IMR-90 (cell line): ENCODE measurements around the gene ZFHX3. TPM values are rescaled to one million over a fixed set of nuclear protein-coding genes. Genes with fewer than 3 reads are reported as not detected.

ENCODE experiments used
- ATAC-seq: fragments of 200-7000 bp; cut with Tn5 transposase; 2 replicates; pipeline ENCODE4 v1.9.1; 2020; ENCODE audit warnings: low read depth, mild to moderate bottlenecking, moderate library complexity
- BruUV-seq: library from RNA; stranded (reverse); fragments of 400-500 nt; replicated peaks from 2 replicates; lab custom pipeline; 2021; lab: Mats Ljungman, UMichigan
- CTCF ChIA-PET: fragments of 300-600 bp; formaldehyde crosslinking; extraction: SDS; loops from one replicate; lab custom pipeline; 2021; ENCODE audit warnings: antibody characterized with exemption; lab: Yijun Ruan, JAX
- POLR2A ChIA-PET: fragments of 300-600 bp; sonication (Branson Sonifier 250); formaldehyde crosslinking; loops from one replicate; lab custom pipeline; 2022; ENCODE audit warnings: antibody characterized with exemption; ENCODE audit not compliant: unreplicated experiment; lab: Charles Lee
- DNase-seq: peaks from one replicate; pipeline ENCODE4 v3.0.0; 2013
- H2AFZ ChIP-seq: replicated peaks from 2 replicates; pipeline ENCODE3; 2013; ENCODE audit warnings: low read length, mild to moderate bottlenecking; ENCODE audit not compliant: poor library complexity
- H2AK5ac ChIP-seq: 2 replicates; pipeline ENCODE4 v1.6.1; 2013; ENCODE audit warnings: low read depth, low read length, inconsistent platforms
- H2AK9ac ChIP-seq: replicated peaks from 2 replicates; pipeline ENCODE3; 2013; ENCODE audit warnings: mild to moderate bottlenecking, low read depth, low read length, moderate library complexity; ENCODE audit not compliant: poor library complexity
- H2BK120ac ChIP-seq: 2 replicates; pipeline ENCODE4 v1.6.1; 2013; ENCODE audit warnings: low read depth, low read length, inconsistent platforms
- H2BK15ac ChIP-seq: 3 replicates; pipeline ENCODE4 v1.6.1; 2013; ENCODE audit warnings: low read depth, low read length, inconsistent platforms
- H2BK20ac ChIP-seq: 2 replicates; pipeline ENCODE4 v1.6.1; 2013; ENCODE audit warnings: low read depth, mild to moderate bottlenecking, inconsistent platforms, low read length, moderate library complexity
- H2BK5ac ChIP-seq: 2 replicates; pipeline ENCODE4 v1.6.1; 2013; ENCODE audit warnings: mild to moderate bottlenecking, low read depth, low read length, inconsistent platforms; ENCODE audit not compliant: poor library complexity, severe bottlenecking
- H3K14ac ChIP-seq: replicated peaks from 2 replicates; pipeline ENCODE4 v1.6.1; 2013; ENCODE audit warnings: low read depth, low read length, inconsistent platforms
- H3K18ac ChIP-seq: 2 replicates; pipeline ENCODE4 v1.6.1; 2013; ENCODE audit warnings: low read depth, low read length, control low read depth
- H3K23ac ChIP-seq: 2 replicates; pipeline ENCODE4 v1.6.1; 2013; ENCODE audit warnings: low read depth, low read length, inconsistent platforms
- H3K27ac ChIP-seq: 2 replicates; pipeline ENCODE4 v1.5.1; 2013; ENCODE audit warnings: mild to moderate bottlenecking, control low read depth, low read length; ENCODE audit not compliant: insufficient read depth
- H3K27me3 ChIP-seq: 2 replicates; pipeline ENCODE4 v1.6.1; 2013; ENCODE audit warnings: low read length; ENCODE audit not compliant: control insufficient read depth, insufficient read depth
- H3K36me3 ChIP-seq: 2 replicates; pipeline ENCODE4 v1.6.1; 2013; ENCODE audit warnings: low read length, mixed read lengths; ENCODE audit not compliant: control insufficient read depth, insufficient read depth
- H3K4ac ChIP-seq: 2 replicates; pipeline ENCODE4 v1.6.1; 2013; ENCODE audit warnings: low read depth, low read length, inconsistent platforms
- H3K4me1 ChIP-seq: 2 replicates; pipeline ENCODE4 v1.6.1; 2013; ENCODE audit warnings: low read length, mixed read lengths; ENCODE audit not compliant: control insufficient read depth, insufficient read depth
- H3K4me2 ChIP-seq: 2 replicates; pipeline ENCODE4 v1.6.1; 2013; ENCODE audit warnings: low read depth, mild to moderate bottlenecking, control low read depth, low read length, moderate library complexity
- H3K4me3 ChIP-seq: 2 replicates; pipeline ENCODE4 v1.5.1; 2013; ENCODE audit warnings: low read depth, mild to moderate bottlenecking, control low read depth, low read length, moderate library complexity; ENCODE audit not compliant: insufficient read depth
- H3K56ac ChIP-seq: 2 replicates; pipeline ENCODE4 v1.6.1; 2013; ENCODE audit warnings: low read length, inconsistent platforms; ENCODE audit not compliant: insufficient read depth; ENCODE audit errors: extremely low read depth
- H3K79me1 ChIP-seq, 2 experiments: 2 replicates each; pipeline ENCODE4 v1.6.1; 2013; ENCODE audit warnings: low read length in 2 of 2, inconsistent platforms in 1 of 2, low read depth in 1 of 2
- H3K9ac ChIP-seq: 2 replicates; pipeline ENCODE4 v1.6.1; 2013; ENCODE audit warnings: low read depth, low read length, control low read depth
- H3K9me1 ChIP-seq: 2 replicates; pipeline ENCODE4 v1.6.1; 2013; ENCODE audit warnings: low read length, inconsistent platforms; ENCODE audit not compliant: insufficient read depth
- H3K9me3 ChIP-seq: 2 replicates; pipeline ENCODE4 v1.6.1; 2013; ENCODE audit warnings: low read length; ENCODE audit not compliant: control insufficient read depth, insufficient read depth
- H4K20me1 ChIP-seq: 2 replicates; pipeline ENCODE4 v1.6.1; 2013; ENCODE audit warnings: low read length, inconsistent platforms; ENCODE audit not compliant: insufficient read depth
- H4K5ac ChIP-seq: 2 replicates; pipeline ENCODE4 v1.6.1; 2013; ENCODE audit warnings: mild to moderate bottlenecking, low read depth, low read length, control low read depth
- H4K8ac ChIP-seq, 2 experiments: 2 replicates each; pipeline ENCODE4 v1.6.1; 2013; ENCODE audit warnings: low read depth in 2 of 2, low read length in 2 of 2, control low read depth in 1 of 2, inconsistent platforms in 1 of 2
- H4K91ac ChIP-seq: 2 replicates; pipeline ENCODE4 v1.6.1; 2013; ENCODE audit warnings: low read depth, low read length, inconsistent platforms; ENCODE audit not compliant: insufficient read depth
- FOS ChIP-seq: fragments of 150-350 bp; IDR thresholded peaks from 2 replicates; pipeline ENCODE4 v1.6.1; 2016; ENCODE audit warnings: low read depth, low read length
- MAFK ChIP-seq: IDR thresholded peaks from 2 replicates; pipeline ENCODE4 v1.6.1; 2012; ENCODE audit warnings: low read depth, low read length, improper control_type of control experiment
- POLR2A ChIP-seq: IDR thresholded peaks from 2 replicates; pipeline ENCODE4 v1.6.1; 2012; ENCODE audit warnings: mild to moderate bottlenecking, low read depth, low read length
- RCOR1 ChIP-seq: IDR thresholded peaks from 2 replicates; pipeline ENCODE4 v1.6.1; 2012; ENCODE audit warnings: mild to moderate bottlenecking, low read length, improper control_type of control experiment; ENCODE audit not compliant: insufficient replicate concordance
- WGBS, 2 experiments: methylation state at CpG; one replicate each; pipeline versions ENCODE4 v1.1.5 to v1.1.7; 2013; ENCODE audit warnings: missing lambda C conversion rate in 2 of 2; ENCODE audit not compliant: insufficient read length in 1 of 2; ENCODE audit errors: extremely low coverage in 2 of 2; 5-methylcytosine and 5-hydroxymethylcytosine counted together
- dilution Hi-C: fragments of 300-500 bp; cut with HindIII; formaldehyde crosslinking; loops from one replicate; pipeline ENCODE4 v1.14.3; 2018; ENCODE audit warnings: low sequenced_read_pairs; ENCODE audit not compliant: unreplicated experiment
- in situ Hi-C: fragments of 300-500 bp; cut with MboI; formaldehyde crosslinking; loops from 3 replicates; pipeline ENCODE4 v1.14.3; 2019; ENCODE audit warnings: low sequenced_read_pairs, inconsistent platforms, mixed read lengths
- intact Hi-C: fragments of 100-400 bp; cut with micrococcal nuclease; formaldehyde crosslinking; loops from 2 replicates; pipeline ENCODE4 v1.10.0; 2022
- polyA plus RNA-seq, 3 experiments: library from polyadenylated mRNA; depleted of rRNA; stranded (reverse); fragments of >200 nt; gene quantifications; 2 replicates each; pipeline ENCODE4 v1.2.3, GENCODE V29; 2012; ENCODE audit warnings: low replicate concordance in 1 of 3
- total RNA-seq: library from RNA; depleted of rRNA; stranded (reverse); fragments of >200 nt; gene quantifications from 2 replicates; pipeline ENCODE4 v1.2.3, GENCODE V29; 2012
- TF ChIP-seq, protein P1 (sequence below): fragments of 150-350 bp; IDR thresholded peaks from 2 replicates; pipeline ENCODE4 v1.6.1; 2017; ENCODE audit warnings: mild to moderate bottlenecking, antibody characterized with exemption, low read length, low read depth

Gene ZFHX3
- total and polyA plus RNA-seq, 2 of the 4 experiments (the other 2 are of a cell fraction), result 1.4 to 1.7 TPM

DNA sequence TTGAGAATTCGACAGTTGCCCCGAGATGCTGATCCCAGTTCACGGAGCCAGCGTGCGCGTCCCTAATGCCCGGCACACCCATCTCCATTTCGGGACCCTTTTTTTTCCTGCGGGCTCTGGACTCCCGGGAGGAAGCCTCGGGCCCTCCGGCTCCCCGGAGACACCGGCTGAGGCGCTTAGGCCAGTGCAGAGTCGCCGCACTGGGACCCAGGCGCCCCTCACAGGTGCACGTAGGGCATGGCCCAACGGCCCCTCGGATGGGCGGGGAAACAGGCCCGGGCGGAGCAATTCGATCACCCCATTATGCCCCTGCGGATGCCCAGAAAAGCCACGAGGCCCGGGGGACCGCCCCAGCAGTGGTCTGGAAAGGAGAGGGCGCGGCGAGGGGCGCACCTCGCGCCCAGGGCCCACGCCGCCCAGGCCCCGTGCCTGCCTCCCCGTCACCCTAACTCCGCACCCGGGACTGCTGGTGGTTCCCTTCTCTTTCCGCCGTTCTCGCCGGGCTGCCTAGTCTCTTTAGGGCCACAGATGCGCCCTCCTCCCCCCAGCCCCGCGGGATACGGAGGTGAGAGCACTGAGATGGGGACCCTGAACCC lies 18.5 kb upstream of the ZFHX3 start:
- dilution Hi-C loops, result no loop called here
- H3K4me1 ChIP-seq, result peaks cover 35% of the 10 kb centered on the region
- in situ Hi-C loops, result loop anchor here (10.0 to 25.0 kb wide), 3 partner anchors 168 to 1221 kb away; partner anchors contain the start of gene PSMD7

More for the DNA sequence above, 18.5 kb upstream of the ZFHX3 start:
- Histone ChIP-seq H3K9me3 (no peaks in the 10 kb centered on the region), H3K27ac (peak overlapping the region; percentile 13; the same call in 1 of the 2 replicates), H3K9me1 (peaks cover 6% of the 10 kb centered on the region; the same call in 1 of the 2 replicates), H3K4me3 (no peak overlapping the region), H2AFZ (peak overlapping the region; percentile 85), H3K14ac (peak overlapping the region; percentile 35; the same call in 1 of the 2 replicates), H3K23ac (no peak overlapping the region), H2BK20ac (no peak overlapping the region), H2BK15ac (0 out of 3 replicates have a peak overlapping the region, but pooled peaks have one; percentile 43), H3K18ac (peak overlapping the region; percentile 49; the same call in 1 of the 2 replicates), H3K79me1 (peaks cover 0 to 3% of the 10 kb centered on the region in 2 experiments; a peak in 1 of 4 replicates), H2BK120ac (peak overlapping the region; percentile 73; the same call in 1 of the 2 replicates), H4K5ac (peak overlapping the region; percentile 27; the same call in 1 of the 2 replicates), H3K4ac (peak overlapping the region; percentile 51), H3K56ac (no peak overlapping the region), H4K8ac (peak overlapping the region; percentile 37 to 46; a peak in 2 of 4 replicates), H2BK5ac (peak overlapping the region; percentile 30), H4K91ac (peak overlapping the region; percentile 43; the same call in 1 of the 2 replicates), H2AK9ac (peak overlapping the region; percentile 63), H3K9ac (peak overlapping the region; percentile 24; the same call in 1 of the 2 replicates), H3K27me3 (no peaks in the 10 kb centered on the region), H4K20me1 (no peaks in the 10 kb centered on the region), H3K36me3 (no peaks in the 10 kb centered on the region), H2AK5ac (peak overlapping the region; percentile 81), H3K4me2 (peak overlapping the region; percentile 65; the same call in 1 of the 2 replicates)
- DNase-seq (no peak), ATAC-seq (no peak)
- BruUV-seq, result no TSS peak
- whole genome bisulfite sequencing, 2 experiments, result 74% methylated on average over 14 of the region's 49 CpGs; no CpG with 5 or more reads in 1 of the 2 experiments
- CTCF ChIA-PET, result no interaction called here
- intact Hi-C loops, result no loop called here
- TF ChIP-seq POLR2A (no peak), FOS (no peak), RCOR1 (no peak), MAFK (no peak)
- TF ChIP-seq, protein P1, sequence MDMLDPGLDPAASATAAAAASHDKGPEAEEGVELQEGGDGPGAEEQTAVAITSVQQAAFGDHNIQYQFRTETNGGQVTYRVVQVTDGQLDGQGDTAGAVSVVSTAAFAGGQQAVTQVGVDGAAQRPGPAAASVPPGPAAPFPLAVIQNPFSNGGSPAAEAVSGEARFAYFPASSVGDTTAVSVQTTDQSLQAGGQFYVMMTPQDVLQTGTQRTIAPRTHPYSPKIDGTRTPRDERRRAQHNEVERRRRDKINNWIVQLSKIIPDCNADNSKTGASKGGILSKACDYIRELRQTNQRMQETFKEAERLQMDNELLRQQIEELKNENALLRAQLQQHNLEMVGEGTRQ, result no peak
- POLR2A ChIA-PET, result no interaction called here
